DND-41 (cell line): ENCODE measurements around the gene BTBD7.

ENCODE experiments used
- ATAC-seq: fragments of 200-7000 bp; cut with Tn5 transposase; 3 replicates; pipeline ENCODE4 v1.9.1; 2021; ENCODE audit warnings: low read depth; ENCODE audit not compliant: insufficient read depth
- DNase-seq: peaks from one replicate; pipeline ENCODE4 v3.0.0-alpha.2; 2020
- H2AFZ ChIP-seq: 2 replicates; pipeline ENCODE4 v1.6.0; 2012; ENCODE audit warnings: low read depth, low read length
- H3K27ac ChIP-seq: 2 replicates; pipeline ENCODE4 v1.5.1; 2012; ENCODE audit warnings: low read length, inconsistent platforms
- H3K27me3 ChIP-seq: fragments of 200-600 bp; sonication (generic); 2 replicates; pipeline ENCODE4 v1.6.0; 2012; ENCODE audit warnings: low read length, mild to moderate bottlenecking, inconsistent platforms; ENCODE audit not compliant: insufficient read depth, poor library complexity
- H3K36me3 ChIP-seq: 2 replicates; pipeline ENCODE4 v1.5.1; 2012; ENCODE audit warnings: low read length, inconsistent platforms; ENCODE audit not compliant: insufficient read depth
- H3K4me1 ChIP-seq: 2 replicates; pipeline ENCODE4 v1.5.1; 2012; ENCODE audit warnings: mild to moderate bottlenecking, low read length; ENCODE audit not compliant: insufficient read depth
- H3K4me2 ChIP-seq: 2 replicates; pipeline ENCODE4 v1.6.0; 2012; ENCODE audit warnings: mild to moderate bottlenecking, moderate library complexity, low read length, inconsistent platforms; ENCODE audit not compliant: insufficient read depth
- H3K4me3 ChIP-seq, 2 experiments: fragments of 200-600 bp in 1 of 2; shearing (Covaris generic) in 1 of 2; 2 replicates each; pipeline ENCODE4 v1.5.1; 2012 to 2016; ENCODE audit warnings: inconsistent platforms in 2 of 2, low read length in 2 of 2, mild to moderate bottlenecking in 2 of 2, low read depth in 1 of 2, moderate library complexity in 1 of 2
- H3K79me2 ChIP-seq: 2 replicates; pipeline ENCODE4 v1.6.0; 2012; ENCODE audit warnings: low read length, inconsistent platforms; ENCODE audit not compliant: insufficient read depth
- H3K9ac ChIP-seq: 2 replicates; pipeline ENCODE4 v1.6.0; 2012; ENCODE audit warnings: low read depth, mild to moderate bottlenecking, inconsistent platforms, low read length, moderate library complexity
- H3K9me3 ChIP-seq: 2 replicates; pipeline ENCODE4 v1.5.1; 2012; ENCODE audit warnings: low read length, moderate library complexity, mild to moderate bottlenecking, inconsistent platforms; ENCODE audit not compliant: insufficient read depth, severe bottlenecking
- H4K20me1 ChIP-seq: 2 replicates; pipeline ENCODE4 v1.6.0; 2012; ENCODE audit warnings: low read length; ENCODE audit not compliant: insufficient read depth
- CTCF ChIP-seq: IDR thresholded peaks from 2 replicates; pipeline ENCODE4 v1.5.1; 2012; ENCODE audit warnings: borderline replicate concordance, low read length, moderate library complexity, mild to moderate bottlenecking; ENCODE audit not compliant: poor library complexity, severe bottlenecking; ENCODE audit errors: extremely low read depth
- EZH2 ChIP-seq: IDR thresholded peaks from 3 replicates; pipeline ENCODE4 v1.6.1; 2012; ENCODE audit warnings: borderline replicate concordance, low read depth, mild to moderate bottlenecking, moderate library complexity, low read length, inconsistent platforms; ENCODE audit not compliant: severe bottlenecking

Gene BTBD7

DNA sequence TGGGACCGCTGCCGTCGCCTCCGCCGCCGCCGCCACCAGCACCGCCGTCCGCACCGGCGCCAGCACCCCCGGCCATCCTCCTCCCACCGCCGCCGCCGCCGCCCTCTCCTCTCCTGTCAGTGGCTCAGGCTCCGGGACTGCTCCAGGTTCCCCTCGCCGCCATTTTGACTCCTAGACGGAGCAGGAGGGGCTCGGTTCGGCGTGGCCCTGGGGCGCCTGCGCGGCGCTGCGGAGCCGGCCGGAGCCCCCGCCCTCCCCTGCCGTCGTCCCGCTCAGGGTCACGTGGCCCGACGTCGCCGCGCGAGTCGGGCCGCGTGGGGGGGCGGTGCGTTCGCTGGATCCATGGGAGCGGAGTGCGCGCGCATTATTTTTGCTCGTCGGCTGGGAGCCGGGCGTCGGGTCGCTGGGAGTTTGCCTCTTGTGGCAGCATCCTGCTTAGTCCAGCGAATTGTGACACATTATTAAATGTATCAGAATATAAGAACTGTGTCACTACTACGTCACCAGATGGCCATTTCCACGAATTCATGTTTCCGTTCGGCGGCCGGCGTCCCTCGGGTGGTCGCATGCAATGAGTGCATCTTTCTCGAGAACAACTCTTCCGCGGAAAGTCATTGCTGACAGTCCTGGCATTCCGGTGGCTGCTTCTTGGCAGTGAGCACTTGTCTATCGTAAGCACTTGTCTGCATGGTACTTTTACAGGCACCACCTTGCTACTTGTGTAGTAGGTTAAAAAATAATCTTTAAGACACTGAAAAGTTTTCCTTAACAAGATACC lies at the start of gene BTBD7:
Gene BTBD7 (minus strand): TSS at position 184 of the 778 bp plus-strand sequence. CDS start 36,985 bp downstream, outside the sequence.
- no peak for TF ChIP-seq EZH2
- peak; percentile 35 for TF ChIP-seq CTCF
- Histone ChIP-seq H3K4me3 (peak within 1 kb of the TSS; percentile 81 to 94), H4K20me1 (peaks cover 8% of the 10 kb centered on the region; the same call in 1 of the 2 replicates), H3K36me3 (no peaks in the 10 kb centered on the region; the same call in 1 of the 2 replicates), H3K79me2 (peaks cover 47% of the 10 kb centered on the region), H2AFZ (peak within 1 kb of the TSS; percentile 91), H3K27me3 (no peaks in the 10 kb centered on the region), H3K27ac (peak within 1 kb of the TSS; percentile 81), H3K4me2 (peak within 1 kb of the TSS; percentile 87), H3K9ac (peak within 1 kb of the TSS; percentile 71), H3K4me1 (peaks cover 40% of the 10 kb centered on the region), H3K9me3 (peaks cover 13% of the 10 kb centered on the region)
- DNase-seq = peak; percentile 95
- ATAC-seq = peak; percentile 95

GRCh38 chr14:93381644-93382043 lies 48.8 kb upstream of the BTBD7 start:
- Histone ChIP-seq H3K4me2 (no peak overlapping the region), H3K27ac (no peak overlapping the region), H3K36me3 (no peaks in the 10 kb centered on the region), H3K79me2 (no peaks in the 10 kb centered on the region), H3K9me3 (no peaks in the 10 kb centered on the region), H3K4me1 (no peaks in the 10 kb centered on the region), H4K20me1 (no peaks in the 10 kb centered on the region), H3K27me3 (peaks cover 6% of the 10 kb centered on the region), H3K4me3 (no peak overlapping the region), H3K9ac (no peak overlapping the region), H2AFZ (no peak overlapping the region)
- DNase-seq (no peak), ATAC-seq (no peak)
- TF ChIP-seq EZH2 (no peak), CTCF (no peak)

DNA sequence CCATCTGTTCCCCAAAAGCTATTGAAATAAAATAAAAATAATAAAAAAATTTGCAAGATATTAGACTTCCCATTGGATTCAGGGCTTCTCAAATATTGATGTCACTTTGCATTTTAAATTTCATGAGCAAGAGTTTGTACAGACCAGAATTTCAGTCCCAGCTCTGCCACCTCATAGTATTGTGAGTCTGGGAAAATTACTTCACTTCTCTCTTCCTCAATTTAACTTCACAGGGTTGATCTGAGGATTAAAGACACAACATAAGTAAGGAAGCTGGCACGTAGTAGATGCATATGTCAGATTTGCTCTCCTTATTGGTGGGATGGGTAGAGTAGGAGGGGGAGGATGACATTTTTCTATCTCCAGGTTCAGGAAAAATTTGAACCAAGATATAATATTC lies 47.0 kb upstream of the BTBD7 start:
- Histone ChIP-seq H3K27ac (no peak overlapping the region), H3K4me1 (no peaks in the 10 kb centered on the region), H3K36me3 (no peaks in the 10 kb centered on the region), H3K4me3 (no peak overlapping the region), H3K9ac (no peak overlapping the region), H3K4me2 (no peak overlapping the region), H3K79me2 (no peaks in the 10 kb centered on the region), H3K9me3 (no peaks in the 10 kb centered on the region), H3K27me3 (peaks cover 6% of the 10 kb centered on the region), H4K20me1 (no peaks in the 10 kb centered on the region), H2AFZ (no peak overlapping the region)
- ATAC-seq (no peak), DNase-seq (no peak)
- no peak for TF ChIP-seq EZH2
- no peak for TF ChIP-seq CTCF

- no peak for ATAC-seq
- Histone ChIP-seq H3K9ac (no peak overlapping the region), H3K9me3 (no peaks in the 10 kb centered on the region), H3K36me3 (no peaks in the 10 kb centered on the region), H3K27ac (no peak overlapping the region), H3K4me2 (no peak overlapping the region), H3K79me2 (no peaks in the 10 kb centered on the region), H3K4me1 (no peaks in the 10 kb centered on the region), H3K27me3 (peaks cover 6% of the 10 kb centered on the region), H4K20me1 (no peaks in the 10 kb centered on the region), H3K4me3 (no peak overlapping the region), H2AFZ (no peak overlapping the region)
- no peak for TF ChIP-seq EZH2
- TF ChIP-seq CTCF = no peak
- no peak for DNase-seq
Measured at GRCh38 chr14:93375673-93376156, 42.9 kb upstream of the BTBD7 start.
